Stimulated activated CD4-positive, alpha-beta T cell treated with anti-CD3 and anti-CD28 coated beads, Interleukin-4, amount 100 ng/mL, for 48 hours (primary cell): ENCODE results near the gene RALB.
"Not testable (repeated sequence)": the region's sequence is repeated elsewhere in the genome, so short reads cannot be mapped to it uniquely, and the experiment has no call there.

ENCODE experiments used
- DNase-seq, 2 donors: peaks; one replicate each; pipeline ENCODE4 v3.0.0-alpha.2; 2020; ENCODE audit warnings: low read depth in 2 of 2

The RALB gene

DNA sequence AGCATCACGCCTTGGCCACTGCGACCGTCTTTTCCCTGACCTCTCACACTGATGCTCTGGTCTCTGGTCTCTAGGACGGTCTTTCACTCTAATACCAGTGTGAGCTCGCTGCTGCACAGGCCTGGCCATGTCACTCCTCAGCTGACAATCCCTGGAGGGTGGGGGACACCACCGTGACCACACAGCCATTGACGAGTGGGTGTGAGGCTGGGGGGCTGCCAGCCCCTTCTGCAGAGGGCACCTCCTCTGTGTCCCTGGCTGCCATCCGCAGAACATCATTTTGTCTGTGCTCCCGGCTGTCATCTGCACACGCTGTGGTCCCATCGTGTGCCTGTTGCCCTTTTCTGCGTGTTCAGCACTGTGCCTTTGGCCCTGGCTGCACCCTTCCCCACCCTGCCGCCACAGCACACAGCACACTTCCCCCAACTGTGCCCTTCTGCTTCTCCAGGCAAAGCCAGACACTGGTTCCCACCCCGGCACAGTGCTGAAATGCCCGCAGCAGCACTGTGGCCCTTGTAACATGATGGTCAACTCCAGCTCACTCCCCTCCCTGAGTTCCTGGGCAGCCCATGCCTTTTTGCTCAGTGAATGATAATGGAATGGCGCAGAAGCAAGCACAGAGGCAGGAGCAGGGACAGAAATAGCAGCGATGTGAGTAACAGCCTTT is 62.8 kb downstream of the RALB start:
- DNase-seq = no peak

DNA sequence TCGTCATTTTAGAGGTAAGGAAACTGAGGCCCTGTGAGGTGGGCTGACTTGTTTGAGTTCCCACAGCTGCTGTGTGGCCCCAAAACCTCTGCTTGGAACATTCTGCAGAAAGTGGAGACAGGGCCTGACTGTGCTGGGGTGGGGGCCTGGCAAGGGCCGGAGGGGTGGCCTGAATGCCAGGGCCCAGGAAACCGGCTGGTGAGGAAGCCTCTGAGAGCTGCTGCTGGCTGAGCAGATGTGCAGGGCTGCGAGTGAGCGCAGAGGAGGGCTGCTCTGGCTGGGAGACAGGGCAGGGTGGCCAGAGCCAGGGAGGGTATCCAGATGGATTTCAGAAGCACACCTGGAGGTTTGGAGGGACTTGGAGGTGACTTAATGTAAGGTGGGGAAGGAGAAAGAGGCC is 63.4 kb downstream of the RALB start:
- no peak for DNase-seq

DNA sequence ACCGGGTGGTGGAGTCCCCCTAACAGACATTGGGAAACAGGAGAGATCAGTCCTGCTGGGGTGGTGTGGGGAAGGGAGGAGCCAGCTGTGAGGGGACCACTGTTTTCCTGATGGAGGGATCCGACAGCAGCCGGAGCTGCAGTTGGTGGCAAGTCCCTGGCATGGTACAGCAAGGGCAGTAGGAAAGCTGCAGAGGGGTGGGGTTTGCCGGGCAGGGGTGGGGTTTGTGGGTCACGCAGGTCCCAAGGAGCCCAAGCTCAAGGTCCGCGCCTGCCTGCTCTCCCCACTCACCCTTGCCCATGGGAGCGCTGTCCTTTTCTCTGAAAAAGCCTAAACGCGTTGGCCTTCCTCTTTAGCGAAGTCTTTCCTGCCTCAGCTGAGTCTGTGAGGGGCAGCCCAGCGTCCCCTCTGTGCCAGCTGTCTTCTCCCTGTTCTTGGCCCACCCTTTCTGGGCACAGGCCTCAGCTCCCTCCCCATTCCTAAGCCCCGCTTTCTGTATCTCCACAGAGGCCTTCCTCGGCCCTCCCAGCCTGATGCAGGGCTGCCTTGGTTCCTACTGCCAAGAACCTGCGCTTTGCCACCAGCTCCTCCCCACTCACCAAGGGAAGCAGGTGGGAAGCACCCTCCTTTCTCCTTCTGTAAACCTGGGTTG is 64.0 kb downstream of the RALB start:
- DNase-seq = no peak

DNA sequence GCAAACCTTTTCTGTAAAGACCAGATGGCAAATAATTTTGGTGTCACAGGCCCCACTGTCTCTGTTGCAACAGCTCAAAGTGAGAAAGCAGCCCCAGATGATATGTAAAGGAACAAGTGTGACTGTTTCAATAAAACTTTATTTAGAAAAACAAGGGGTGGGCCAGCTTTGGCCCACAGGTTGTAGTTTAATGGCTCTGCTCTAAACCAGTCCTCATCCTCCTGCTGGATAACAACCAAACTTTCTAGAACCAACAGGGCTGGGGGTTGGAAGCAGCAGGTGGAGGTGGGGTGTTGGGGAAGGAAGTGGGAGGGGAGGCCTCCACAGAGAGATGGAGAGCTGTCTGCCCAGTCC is 64.5 kb downstream of the RALB start:
- DNase-seq = no peak

DNA sequence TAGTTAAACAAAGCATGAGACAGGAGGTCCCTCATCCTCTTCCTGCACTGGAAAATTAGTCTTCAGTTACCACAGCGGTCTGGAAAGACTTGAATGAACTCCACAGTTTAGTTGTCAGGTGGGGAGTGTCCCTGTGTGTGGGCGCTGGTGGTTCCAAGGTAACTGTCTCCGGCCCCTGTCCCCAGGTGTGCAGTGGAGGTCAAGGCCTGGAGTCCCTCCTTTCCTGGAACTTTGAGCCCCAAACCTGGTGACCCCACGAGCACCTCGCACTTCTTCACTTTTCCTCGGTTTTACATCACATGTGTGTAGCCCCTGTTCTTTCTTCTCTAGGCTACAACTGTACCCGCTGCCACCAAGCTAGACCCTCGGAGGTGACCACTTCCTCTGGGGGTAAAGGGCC is 65.3 kb downstream of the RALB start:
- no peak for DNase-seq

DNA sequence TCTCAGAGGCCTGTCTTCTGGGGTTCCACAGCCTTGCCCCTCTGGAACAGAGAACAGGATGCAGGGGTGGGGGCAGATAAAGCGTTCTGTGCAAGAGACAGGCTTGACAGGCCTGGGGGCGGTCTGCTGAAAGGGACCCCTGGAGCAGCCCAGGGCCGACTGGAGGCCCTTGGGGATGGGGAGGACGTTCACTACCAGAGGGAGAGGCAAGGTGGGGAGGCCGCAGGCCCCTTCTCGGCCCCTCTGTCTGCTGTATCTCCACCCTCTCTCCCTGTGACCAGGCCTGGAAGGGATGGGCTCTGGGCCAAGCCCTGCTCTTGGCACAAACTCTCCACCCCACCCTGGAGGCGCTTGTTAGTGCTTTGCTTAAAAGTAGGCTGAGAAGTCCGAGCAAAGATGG is 66.0 kb downstream of the RALB start:
- no peak for DNase-seq

DNA sequence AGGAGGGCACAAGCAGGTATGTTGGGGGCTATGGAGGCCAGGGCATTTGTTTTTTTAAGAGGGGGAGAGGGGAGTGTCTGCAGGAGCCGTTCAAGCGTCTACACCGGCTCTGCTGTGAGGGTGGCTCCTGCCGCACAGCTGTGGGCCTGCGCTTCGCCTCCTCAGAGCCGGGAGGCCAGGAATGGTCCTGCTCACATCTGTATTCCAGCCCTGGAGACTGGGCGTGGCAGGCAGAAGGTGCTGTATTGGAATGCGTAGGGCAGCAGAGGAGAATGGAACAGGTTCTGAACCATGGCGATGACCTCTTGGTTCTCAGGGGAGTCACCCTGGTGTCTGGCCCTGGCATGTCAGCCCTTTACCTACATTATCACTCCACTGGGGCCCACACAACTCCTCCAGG is 66.5 kb downstream of the RALB start:
- DNase-seq = no peak

DNA sequence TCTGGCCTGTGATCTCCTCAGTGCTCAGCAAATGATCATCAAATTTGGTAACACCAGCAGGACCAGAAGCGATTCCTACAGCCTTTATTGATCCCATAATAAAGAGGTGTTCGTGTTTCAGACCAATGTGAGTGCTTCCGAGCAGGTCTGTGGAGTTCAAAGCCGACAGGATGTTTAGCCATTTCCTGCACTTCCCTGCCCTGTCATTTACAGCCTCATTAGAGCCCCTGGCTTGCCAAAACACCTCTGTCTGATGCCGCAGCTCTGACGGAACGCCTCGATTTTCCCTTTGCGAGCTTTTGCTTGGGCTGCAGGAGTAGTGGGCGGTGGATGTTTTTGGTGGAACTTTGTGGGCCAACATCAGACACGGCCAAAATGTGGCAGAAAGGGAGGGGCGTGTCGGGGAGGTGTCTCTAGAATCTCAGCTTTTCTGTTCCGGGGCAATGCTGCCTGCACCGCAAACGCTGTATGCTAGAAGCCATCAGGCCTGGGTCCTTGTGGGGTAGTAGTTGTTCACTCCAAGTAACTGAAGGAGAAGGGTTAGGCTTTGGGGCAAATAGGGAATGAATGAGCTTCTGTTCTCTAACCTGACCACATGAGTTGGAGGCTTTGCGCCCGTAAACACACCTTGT is 67.2 kb downstream of the RALB start:
- no peak for DNase-seq

DNA sequence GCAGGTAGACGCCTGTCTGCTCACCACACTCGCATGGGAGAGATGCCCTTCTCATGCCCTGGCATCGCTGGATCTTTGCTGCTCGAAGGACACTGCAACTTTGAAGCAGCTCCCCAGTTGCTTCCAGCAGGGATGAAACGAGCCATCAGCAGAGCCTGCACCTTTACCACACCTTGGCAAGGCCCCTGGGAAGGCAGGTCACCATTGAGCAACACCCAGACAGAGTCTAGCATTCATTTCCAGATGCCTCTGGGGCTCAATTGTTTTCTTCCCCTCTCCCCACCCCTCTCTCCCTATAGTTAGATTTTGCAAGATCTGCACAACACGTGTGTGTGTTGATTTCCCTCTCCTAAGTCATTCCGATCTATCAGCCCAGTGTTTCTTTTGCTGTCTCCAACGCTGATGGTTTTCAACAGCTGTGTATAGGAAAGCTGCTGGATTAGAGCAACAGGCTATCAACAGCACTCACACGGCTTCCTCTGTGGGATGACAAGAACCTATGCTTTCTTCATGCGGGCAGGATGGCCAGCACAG is 67.7 kb downstream of the RALB start:
- DNase-seq = no peak

DNA sequence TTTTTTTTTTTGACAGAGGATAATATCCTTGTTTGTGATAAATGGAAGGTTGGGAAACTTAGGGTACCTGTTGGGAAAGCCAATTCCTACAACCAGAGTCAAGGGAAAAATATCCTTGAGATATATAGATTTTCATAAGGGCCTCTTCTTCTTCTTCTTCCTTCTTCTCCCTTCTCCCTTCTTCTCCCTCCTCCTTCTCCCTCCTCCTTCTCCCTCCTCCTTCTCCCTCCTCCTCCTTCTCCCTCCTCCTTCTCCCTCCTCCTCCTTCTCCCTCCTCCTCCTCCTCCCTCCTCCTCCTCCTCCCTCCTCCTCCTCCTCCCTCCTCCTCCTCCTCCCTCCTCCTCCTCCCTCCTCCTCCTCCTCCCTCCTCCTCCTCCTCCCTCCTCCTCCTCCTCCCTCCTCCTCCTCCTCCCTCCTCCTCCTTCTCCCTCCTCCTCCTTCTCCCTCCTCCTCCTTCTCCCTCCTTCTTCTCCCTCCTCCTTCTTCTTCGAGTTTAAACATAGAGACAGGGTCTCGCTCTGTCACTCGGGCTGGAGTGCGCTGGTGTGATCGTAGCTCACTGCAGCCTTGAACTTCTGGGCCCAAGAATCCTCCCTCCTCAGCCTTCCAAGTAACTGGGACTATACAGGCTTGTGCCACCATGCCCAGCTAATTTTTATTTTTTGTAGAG is 68.4 kb downstream of the RALB start:
- DNase-seq = not testable (repeated sequence)

DNA sequence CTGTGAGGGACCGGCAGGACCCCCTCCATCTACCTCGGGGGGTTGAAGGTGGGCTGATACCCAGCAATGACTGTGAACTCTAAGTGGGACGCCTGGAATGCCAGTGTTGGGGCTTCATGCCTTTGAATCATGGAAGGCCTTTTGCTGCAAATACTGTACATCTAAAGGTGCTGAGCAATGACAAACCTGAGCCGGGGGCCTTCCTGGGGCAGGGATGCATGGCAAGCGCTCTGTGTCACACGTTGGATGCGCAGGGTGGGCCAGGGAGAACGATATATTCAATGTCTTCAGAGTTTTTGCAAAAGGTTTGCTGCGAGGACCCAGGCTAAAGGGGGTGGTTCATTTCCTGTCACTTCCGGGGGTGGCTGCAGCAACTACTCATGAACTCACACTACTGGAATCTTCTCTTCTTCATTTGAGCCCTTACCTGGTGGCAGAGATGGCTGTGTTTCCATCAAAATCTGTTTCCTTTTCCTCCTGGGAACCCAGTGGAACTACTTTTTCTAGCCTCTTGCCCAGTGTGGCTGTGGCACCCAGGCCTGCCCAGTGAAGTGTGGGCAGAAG is 69.2 kb downstream of the RALB start:
- DNase-seq = no peak

DNA sequence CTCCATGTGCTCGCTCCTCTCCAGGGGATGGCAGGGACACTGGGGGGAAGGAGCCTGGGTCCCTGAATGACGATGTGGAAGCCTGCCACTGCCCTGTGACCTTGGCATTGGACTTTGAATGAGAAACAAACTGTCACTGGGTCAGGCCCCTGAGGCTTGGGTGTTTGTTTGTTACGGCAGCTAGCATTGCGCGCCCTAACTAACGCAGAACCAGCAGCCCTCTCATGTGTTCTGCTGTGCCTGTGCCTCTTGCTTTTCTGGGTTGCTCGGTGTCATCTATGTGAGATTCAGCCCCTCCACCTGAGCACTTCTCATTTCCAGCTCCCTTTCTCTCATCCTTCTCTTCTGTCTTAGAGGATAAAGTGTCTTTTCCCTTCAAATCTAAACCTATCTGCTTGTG is 69.7 kb downstream of the RALB start:
- DNase-seq = no peak

DNA sequence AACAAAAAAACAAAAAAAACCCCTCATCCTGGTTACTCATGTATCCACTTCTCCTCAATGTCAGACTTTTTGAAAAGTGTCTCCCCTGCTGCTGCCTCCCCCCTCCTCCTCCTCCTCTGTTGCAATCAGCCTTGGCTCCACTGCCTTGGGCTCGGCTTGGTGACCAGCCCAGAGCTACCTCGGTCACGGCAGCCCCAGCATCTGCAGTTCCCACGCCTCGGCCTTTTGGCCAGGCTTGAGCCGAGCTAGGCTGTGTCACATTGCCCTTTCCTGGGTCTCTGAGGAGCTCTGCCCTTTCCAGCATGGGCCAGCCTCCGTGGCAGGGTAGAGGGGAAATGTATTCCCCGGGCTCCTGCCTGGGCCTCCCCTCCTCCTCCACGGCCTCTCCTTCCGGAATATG is 70.6 kb downstream of the RALB start:
- no peak for DNase-seq

DNA sequence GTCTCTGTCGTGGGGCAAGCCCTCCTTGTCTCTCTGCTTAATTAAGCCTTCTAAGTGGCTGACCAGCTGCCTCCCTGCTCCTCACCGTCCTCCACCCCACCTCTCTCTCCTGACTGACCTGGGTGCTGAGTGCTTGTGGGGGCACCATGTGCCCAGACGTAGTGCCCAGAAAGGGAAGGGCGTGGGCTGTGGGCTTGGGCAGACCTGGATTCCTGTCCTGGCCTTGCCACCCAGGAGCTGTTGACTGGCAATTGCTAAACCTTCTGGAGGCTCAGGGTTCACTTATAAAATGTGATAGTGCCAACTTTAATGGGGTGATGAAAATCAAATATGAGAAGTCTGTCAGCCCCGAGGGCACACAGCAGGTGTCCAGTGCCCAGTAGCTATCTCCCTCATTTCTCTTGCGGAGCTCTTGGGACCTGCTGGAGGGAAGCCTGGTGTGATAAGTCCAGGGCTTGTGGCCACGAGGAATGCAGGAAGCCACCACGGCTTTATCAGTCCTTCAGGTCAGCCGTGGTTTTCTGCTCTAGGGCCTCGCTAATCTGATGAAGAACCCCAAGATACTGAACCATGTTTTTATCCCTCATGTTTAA is 71.3 kb downstream of the RALB start:
- DNase-seq = no peak

DNA sequence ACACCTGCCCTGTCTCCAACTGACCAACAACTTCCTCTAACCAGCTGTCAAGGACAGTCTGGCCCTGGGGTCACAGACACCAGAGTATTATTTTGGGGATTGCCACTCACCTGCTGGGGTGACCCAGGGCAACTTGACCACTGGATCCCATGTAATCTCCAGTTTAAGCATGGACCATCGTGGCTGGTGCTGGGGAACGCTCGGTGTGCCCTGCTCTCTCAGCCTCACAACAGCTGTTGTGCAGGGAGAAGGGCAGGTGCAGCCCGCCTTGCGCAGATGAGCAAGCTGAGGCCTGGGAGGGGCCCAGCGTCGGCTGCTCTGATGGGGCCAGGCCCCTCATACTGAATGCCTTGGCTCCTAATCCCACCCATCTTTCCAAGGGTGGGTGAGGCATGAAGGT is 72.3 kb downstream of the RALB start:
- DNase-seq = no peak

DNA sequence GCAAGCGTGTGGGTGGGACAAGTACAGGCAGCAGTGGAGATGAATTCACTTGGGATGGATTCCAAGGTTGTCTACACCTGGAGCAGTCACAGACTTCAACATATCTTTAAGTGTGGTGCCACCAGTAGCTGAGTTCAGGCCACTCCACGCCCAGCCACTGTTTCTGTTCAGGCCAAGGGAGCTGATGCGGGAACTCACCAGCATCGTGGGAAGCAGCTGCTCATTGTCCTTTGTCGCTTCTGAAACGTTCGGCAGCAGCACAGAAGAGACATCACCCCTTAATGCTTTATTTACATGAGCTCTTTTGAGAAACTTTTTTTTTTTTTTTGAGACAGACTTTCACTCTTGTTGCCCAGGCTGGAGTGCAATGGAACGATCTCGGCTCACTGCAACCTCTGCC is 73.4 kb downstream of the RALB start:
- DNase-seq = no peak

DNA sequence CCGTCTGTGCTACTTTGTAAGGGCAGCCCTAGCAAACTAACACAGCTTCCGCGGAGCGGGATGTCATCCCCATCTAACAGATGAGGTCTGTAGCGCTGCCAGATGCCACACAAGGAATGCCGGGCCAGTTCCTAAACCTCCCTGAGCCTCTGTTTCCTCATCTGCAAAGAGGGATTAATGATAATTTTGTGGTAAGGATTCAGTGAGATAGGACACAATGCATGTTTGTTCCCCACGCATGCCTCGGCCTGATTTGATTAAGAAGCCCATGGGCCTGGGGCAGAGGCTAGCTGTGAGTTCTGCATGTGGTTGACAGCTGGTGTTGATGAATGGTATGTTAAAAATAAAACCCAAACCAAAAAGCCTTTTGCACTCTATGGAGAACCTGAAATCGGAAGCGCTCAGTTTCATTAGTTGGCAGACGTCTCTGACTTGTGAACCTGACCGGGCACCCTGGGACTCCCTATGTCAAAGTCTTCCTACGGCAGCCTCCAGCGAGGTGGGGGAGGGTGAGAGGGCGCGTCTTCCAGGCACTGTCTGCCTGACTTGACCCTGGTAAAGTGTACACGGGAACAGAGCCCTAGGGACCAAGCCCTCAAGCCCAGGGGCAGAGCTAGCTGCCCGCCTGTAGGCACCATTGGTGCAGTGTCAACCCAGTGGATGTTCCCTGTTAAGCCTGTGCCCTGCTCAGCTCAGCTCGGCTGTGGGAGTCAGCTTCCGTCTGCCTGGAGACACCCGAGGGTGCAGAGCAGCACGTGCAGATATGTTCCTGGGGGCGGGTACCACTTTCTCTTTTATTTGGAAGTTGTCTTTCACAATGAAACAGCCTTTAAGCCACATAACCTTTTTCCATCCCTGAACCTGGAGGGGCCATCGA is 78.5 kb downstream of the RALB start:
- DNase-seq = no peak

DNA sequence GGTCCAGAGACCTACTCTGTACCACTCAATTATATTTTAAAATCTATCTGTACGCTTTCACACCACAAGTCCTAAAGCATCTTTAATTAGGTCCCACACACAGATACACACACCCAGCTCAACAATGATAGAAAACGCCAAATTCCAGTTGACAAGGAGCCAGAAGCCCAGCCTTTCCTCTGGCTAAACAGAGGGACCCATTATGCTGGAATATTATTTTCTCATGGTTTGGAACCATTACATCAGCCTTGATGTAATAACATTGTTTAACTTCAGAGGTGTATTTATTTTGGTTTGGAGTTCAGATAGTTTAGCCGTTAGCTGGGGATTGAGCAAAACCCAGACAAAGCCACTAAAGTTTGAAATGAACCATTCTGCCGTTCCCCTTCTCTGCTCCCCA is 79.3 kb downstream of the RALB start:
- no peak for DNase-seq

DNA sequence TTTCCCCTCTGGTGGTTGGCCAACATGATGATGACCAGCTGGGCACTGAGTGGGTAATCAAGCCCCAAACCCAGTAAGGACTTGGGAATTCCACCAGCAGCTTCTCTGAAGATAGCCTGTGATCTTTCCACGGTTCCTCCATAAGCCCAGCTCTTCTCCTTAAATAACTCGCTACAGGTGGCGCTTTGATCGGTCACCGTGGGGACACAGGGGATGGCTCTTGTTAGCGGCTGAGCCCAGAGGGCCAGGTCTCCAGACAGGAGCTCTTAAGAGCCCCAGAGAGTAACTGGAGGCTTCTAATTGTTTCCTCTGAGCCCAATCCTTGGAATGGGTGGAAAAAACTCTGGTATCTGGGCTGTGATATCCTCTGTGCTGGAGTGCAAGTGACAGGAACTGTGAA is 79.7 kb downstream of the RALB start:
- DNase-seq = no peak

DNA sequence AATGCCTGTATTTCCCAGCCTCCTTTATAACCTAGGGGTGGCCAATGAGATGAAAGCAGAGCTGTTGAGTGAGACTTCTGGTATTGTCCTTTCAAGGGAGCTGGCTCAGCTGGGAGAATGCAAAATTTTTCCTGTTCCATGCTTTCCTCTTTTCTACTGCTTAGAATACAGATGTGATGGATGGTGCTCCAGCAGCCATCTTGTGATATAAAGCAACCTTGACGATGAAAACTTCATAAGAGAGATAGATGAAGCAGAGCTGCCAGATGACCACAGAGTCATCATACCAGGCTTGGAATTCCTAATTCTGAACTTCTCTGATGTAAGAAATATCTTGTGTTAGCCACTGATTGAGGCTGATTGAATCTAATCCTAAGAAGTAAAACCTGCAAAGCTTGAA is 81.4 kb downstream of the RALB start:
- DNase-seq = no peak

DNA sequence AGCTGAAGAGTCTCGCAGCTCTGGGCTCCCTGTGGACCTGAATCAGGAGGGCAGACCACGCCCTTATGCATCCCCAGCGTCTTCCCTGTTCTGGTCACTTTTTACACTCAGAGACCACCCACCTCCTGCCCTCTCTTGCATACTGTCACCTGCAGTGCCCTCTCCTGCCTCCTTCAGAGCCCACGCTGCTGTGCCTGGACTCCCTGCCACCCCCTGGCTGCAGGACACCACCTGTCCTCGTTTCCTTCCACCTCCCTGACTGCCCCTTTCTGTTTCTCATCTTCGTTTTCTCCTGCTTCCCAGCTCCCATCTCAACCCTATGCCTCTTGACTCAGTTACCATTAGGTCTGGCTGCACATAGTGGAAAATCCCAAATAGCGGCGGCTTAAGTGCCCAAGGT is 84.1 kb downstream of the RALB start:
- DNase-seq = no peak
